Mucosa of descending colon (tissue), 3 donors: ENCODE measurements around the gene CYRIA. TPM values are rescaled to one million over a fixed set of nuclear protein-coding genes. Genes with fewer than 3 reads are reported as not detected.

Source experiments
- ATAC-seq: fragments of 200-7000 bp; cut with Tn5 transposase; one replicate; pipeline ENCODE4 v1.9.1; 2020; ENCODE audit warnings: mild to moderate bottlenecking, moderate library complexity
- DNase-seq, 3 donors: peaks; one replicate each; pipeline ENCODE4 v3.0.0-alpha.2; 2020
- H3K36me3 ChIP-seq: fragments of 200-600 bp; one replicate; pipeline ENCODE4 v1.8.0; 2021; ENCODE audit warnings: low read depth, mild to moderate bottlenecking
- H3K4me1 ChIP-seq: fragments of 200-600 bp; one replicate; pipeline ENCODE4 v1.8.0; 2021; ENCODE audit warnings: low read depth, mild to moderate bottlenecking
- H3K4me3 ChIP-seq: fragments of 200-600 bp; one replicate; pipeline ENCODE4 v1.8.0; 2021; ENCODE audit warnings: mild to moderate bottlenecking
- H3K9me3 ChIP-seq: fragments of 200-600 bp; one replicate; pipeline ENCODE4 v1.8.0; 2021; ENCODE audit warnings: mild to moderate bottlenecking
- intact Hi-C, 2 donors: fragments of 100-400 bp; cut with DNase I in 1 of 2; cut with micrococcal nuclease in 1 of 2; formaldehyde crosslinking; loops; one replicate each; pipeline versions ENCODE4 v1.11.0 to v1.11.1; 2022; cut with DNase I, micrococcal nuclease
- total RNA-seq, 3 donors: library from RNA; stranded (reverse); fragmentation: NEBNext Ultra II Directional in 2 of 3; extraction: Animal tissue kit (Norgen Biotek cat#: 25700) in 2 of 3; gene quantifications; one replicate each; pipeline versions ENCODE4 v1.2.1 to v1.2.4, GENCODE V29; 2021 to 2023
- TF ChIP-seq, protein P1 (sequence below): fragments of 200-600 bp; IDR thresholded peaks from one replicate; pipeline ENCODE4 v1.8.0; 2022; ENCODE audit warnings: antibody characterized with exemption, mild to moderate bottlenecking
- donor health status: DM: no; HTN: no; CAD: no; lungs with moderate emphysema.
- donor health status: DM: no; HTN: no; CAD: no.
- donor health status: DM: no; HTN: yes; CAD: no.

CYRIA gene
- total RNA-seq, 3 donors from 2014 or later = 2.2 to 18.0 (median 3.5) TPM

DNA sequence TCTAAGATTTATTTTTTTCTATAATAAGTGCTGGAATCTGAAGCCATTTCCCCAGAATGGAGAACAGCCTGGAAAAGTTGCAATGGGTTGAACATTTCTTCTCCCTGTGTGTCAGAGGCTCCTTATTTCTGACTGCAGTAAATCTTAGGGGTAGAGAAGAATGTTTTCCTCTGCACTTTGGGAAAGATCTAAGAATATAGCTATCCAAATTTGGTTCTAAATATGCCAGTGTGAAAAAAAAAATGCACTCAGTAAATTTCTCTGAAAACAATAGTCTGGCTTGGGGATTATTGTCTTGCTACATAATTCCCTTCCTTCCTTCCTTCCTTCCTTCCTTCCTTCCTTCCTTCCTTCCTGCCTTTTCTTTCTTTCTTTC is 19.7 kb upstream of the CYRIA start:
- no peak for DNase-seq
- intact Hi-C loops = no loop called here
- no peak for ATAC-seq
- H3K9me3 ChIP-seq = no peaks in the 10 kb centered on the region
- H3K36me3 ChIP-seq = no peaks in the 10 kb centered on the region
- H3K4me3 ChIP-seq = no peak overlapping the region
- H3K4me1 ChIP-seq = no peaks in the 10 kb centered on the region
- TF ChIP-seq, protein P1, sequence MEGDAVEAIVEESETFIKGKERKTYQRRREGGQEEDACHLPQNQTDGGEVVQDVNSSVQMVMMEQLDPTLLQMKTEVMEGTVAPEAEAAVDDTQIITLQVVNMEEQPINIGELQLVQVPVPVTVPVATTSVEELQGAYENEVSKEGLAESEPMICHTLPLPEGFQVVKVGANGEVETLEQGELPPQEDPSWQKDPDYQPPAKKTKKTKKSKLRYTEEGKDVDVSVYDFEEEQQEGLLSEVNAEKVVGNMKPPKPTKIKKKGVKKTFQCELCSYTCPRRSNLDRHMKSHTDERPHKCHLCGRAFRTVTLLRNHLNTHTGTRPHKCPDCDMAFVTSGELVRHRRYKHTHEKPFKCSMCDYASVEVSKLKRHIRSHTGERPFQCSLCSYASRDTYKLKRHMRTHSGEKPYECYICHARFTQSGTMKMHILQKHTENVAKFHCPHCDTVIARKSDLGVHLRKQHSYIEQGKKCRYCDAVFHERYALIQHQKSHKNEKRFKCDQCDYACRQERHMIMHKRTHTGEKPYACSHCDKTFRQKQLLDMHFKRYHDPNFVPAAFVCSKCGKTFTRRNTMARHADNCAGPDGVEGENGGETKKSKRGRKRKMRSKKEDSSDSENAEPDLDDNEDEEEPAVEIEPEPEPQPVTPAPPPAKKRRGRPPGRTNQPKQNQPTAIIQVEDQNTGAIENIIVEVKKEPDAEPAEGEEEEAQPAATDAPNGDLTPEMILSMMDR = no peak

DNA sequence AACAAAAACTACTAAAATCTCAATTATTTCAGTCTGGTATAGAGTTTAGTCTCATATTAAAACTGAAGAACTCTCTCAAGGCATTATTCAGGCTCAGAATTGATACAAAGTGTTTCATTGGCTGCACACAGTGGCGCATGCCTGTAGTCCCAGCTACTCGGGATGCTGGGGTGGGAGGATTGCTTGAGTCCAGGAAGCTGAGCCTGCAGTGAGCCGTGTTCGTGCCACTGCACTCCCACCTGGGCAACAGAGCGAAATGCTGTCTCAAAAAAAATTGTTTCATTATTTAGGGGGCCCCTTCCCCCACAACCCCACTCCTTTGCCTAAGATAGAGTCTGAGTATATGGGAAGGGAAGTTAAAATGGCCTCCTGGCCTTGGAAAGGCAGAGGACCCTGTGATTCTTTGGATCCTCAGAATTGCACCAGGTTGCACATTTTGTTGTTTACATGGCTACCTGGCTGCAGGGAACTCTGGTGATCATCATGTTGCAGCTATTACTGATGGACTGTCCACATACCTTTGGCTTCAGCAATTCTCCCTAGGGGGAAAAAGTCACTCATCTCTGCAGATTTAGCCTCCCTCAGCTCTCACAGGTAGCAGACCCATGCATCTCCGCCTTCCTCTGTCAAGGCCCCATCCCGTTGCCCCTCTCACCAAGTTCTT is 19.2 kb upstream of the CYRIA start:
- DNase-seq = no peak
- H3K4me1 ChIP-seq = no peaks in the 10 kb centered on the region
- H3K36me3 ChIP-seq = no peaks in the 10 kb centered on the region
- no peak overlapping the region for H3K4me3 ChIP-seq
- ATAC-seq = no peak
- intact Hi-C loops = no loop called here
- H3K9me3 ChIP-seq = no peaks in the 10 kb centered on the region
- TF ChIP-seq, protein P1 = no peak

DNA sequence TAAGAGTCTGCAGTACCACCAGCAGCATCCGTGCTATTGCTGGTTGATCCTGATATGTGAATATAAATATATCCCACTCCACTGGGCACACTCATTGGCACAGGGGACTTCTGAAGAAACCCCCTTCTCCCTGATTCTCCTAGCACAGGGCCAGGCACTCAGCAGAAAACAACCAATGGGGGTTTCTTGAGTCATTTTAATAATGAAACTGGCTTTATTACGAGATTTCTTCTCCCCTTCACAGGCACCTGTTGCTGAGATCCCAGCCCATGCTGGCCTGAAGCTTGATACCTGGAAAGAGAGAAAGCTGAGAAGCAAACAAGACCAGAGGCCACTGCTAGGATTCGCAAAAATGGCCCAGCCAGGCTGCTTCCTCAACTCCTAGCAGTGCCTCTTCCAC is 17.9 kb upstream of the CYRIA start:
- Histone ChIP-seq H3K4me1 (no peaks in the 10 kb centered on the region), H3K4me3 (no peak overlapping the region), H3K36me3 (no peaks in the 10 kb centered on the region), H3K9me3 (no peaks in the 10 kb centered on the region)
- ATAC-seq (no peak), DNase-seq (no peak)
- TF ChIP-seq, protein P1 = no peak
- intact Hi-C loops = no loop called here

- no peak for ATAC-seq
- peaks cover 6% of the 10 kb centered on the region for H3K9me3 ChIP-seq
- H3K4me1 ChIP-seq = no peaks in the 10 kb centered on the region
- H3K4me3 ChIP-seq = no peak overlapping the region
- H3K36me3 ChIP-seq = no peaks in the 10 kb centered on the region
- TF ChIP-seq, protein P1 = no peak
- DNase-seq = no peak
- intact Hi-C loops = no loop called here
Observed at GRCh38 chr2:16682431-16683118, 16.9 kb upstream of the CYRIA start.

- H3K4me1 ChIP-seq = no peaks in the 10 kb centered on the region
- TF ChIP-seq, protein P1 = no peak
- intact Hi-C loops = no loop called here
- DNase-seq (no peak), ATAC-seq (no peak)
- H3K9me3 ChIP-seq = peaks cover 6% of the 10 kb centered on the region
- H3K36me3 ChIP-seq = no peaks in the 10 kb centered on the region
- no peak overlapping the region for H3K4me3 ChIP-seq
Observed at GRCh38 chr2:16680781-16681180, 15.1 kb upstream of the CYRIA start.
